Loucy (cell line): ENCODE results near the gene FARS2.

Experiments used
- CTCF ChIP-seq: fragments of 200-600 bp; sonication (generic); conservative IDR thresholded peaks from 2 replicates; pipeline ENCODE4 v1.5.1; 2014; ENCODE audit warnings: mild to moderate bottlenecking, antibody characterized with exemption, low read length
- EZH2phosphoT487 ChIP-seq: fragments of 200-600 bp; IDR thresholded peaks from 2 replicates; pipeline ENCODE4 v1.6.1; 2018; ENCODE audit warnings: antibody characterized with exemption, mild to moderate bottlenecking, moderate library complexity, borderline replicate concordance

GRCh38 chr6:5442319-5442718 lies 181.0 kb downstream of the FARS2 start:
- no peak for TF ChIP-seq CTCF
- TF ChIP-seq EZH2phosphoT487 = no peak
